Endothelial cell of umbilical vein (primary cell): ENCODE data around the gene F9. TPM values are rescaled to one million over a fixed set of nuclear protein-coding genes. Genes with fewer than 3 reads are reported as not detected.

Source experiments
- BruUV-seq: library from RNA; stranded (reverse); fragments of 400-500 nt; replicated peaks from 2 replicates; lab custom pipeline; 2021; lab: Mats Ljungman, UMichigan
- CTCF ChIA-PET: fragments of 300-600, 350-600 bp; sonication (Branson Sonifier 250); formaldehyde crosslinking; loops from one replicate; lab custom pipeline; 2021; ENCODE audit warnings: antibody characterized with exemption, inconsistent platforms; lab: Charles Lee
- POLR2A ChIA-PET: fragments of 300-600, 350-600 bp; sonication (Branson Sonifier 250); formaldehyde crosslinking; loops from one replicate; lab custom pipeline; 2021; ENCODE audit warnings: antibody characterized with exemption, inconsistent platforms; lab: Charles Lee
- DNase-seq: peaks from one replicate; pipeline ENCODE4 v3.0.0-alpha.2; 2011; ENCODE audit warnings: low read depth, low spot score
- FAIRE-seq: peaks from 2 replicates; lab custom pipeline; 2011; peaks lifted over from hg19 to GRCh38; lab: Jason Lieb, UNC
- H2AFZ ChIP-seq: 2 replicates; pipeline ENCODE4 v1.6.0; 2012; ENCODE audit warnings: low read depth, low read length, control low read depth, inconsistent platforms
- H3K27ac ChIP-seq: 2 replicates; pipeline ENCODE4 v1.5.1; 2011; ENCODE audit warnings: low read depth, mild to moderate bottlenecking, control low read depth, low read length, moderate library complexity; ENCODE audit not compliant: insufficient read depth
- H3K27me3 ChIP-seq, 2 experiments: 2 replicates each; pipeline versions ENCODE4 v1.6.0 to v1.6.1; 2011; ENCODE audit warnings: low read length in 2 of 2, mixed read lengths in 1 of 2; ENCODE audit not compliant: control insufficient read depth in 2 of 2, insufficient read depth in 2 of 2
- H3K36me3 ChIP-seq, 2 experiments: 2 replicates in 1 of 2; 3 replicates in 1 of 2; pipeline ENCODE4 v1.5.1; 2011; ENCODE audit warnings: low read length in 2 of 2, mild to moderate bottlenecking in 1 of 2, moderate library complexity in 1 of 2; ENCODE audit not compliant: control insufficient read depth in 2 of 2, insufficient read depth in 2 of 2; ENCODE audit errors: extremely low read depth in 1 of 2
- H3K4me1 ChIP-seq: 3 replicates; pipeline ENCODE4 v1.5.1; 2011; ENCODE audit warnings: mild to moderate bottlenecking, low read length; ENCODE audit not compliant: control insufficient read depth, insufficient read depth; ENCODE audit errors: extremely low read depth
- H3K4me2 ChIP-seq: 2 replicates; pipeline ENCODE4 v1.6.1; 2011; ENCODE audit warnings: low read length, control low read depth, mixed read lengths; ENCODE audit not compliant: insufficient read depth
- H3K4me3 ChIP-seq, 3 experiments: fragments of 200-600 bp in 1 of 3; sonication (generic), shearing (Covaris generic) in 1 of 3; replicated peaks in 1 of 3; 2 replicates each; pipeline ENCODE4 v1.5.1; 2011 to 2016; ENCODE audit warnings: control low read depth in 3 of 3, low read length in 3 of 3, mild to moderate bottlenecking in 2 of 3, inconsistent platforms in 1 of 3, low read depth in 1 of 3, moderate library complexity in 1 of 3; ENCODE audit not compliant: insufficient read depth in 1 of 3
- H3K79me2 ChIP-seq: 2 replicates; pipeline ENCODE4 v1.6.0; 2012; ENCODE audit warnings: low read length, inconsistent platforms; ENCODE audit not compliant: control insufficient read depth, insufficient read depth
- H3K9ac ChIP-seq: replicated peaks from 2 replicates; pipeline ENCODE3; 2011; ENCODE audit warnings: low read length, control low read depth; ENCODE audit not compliant: insufficient read depth; ENCODE audit errors: extremely low read depth
- H3K9me1 ChIP-seq: replicated peaks from 3 replicates; pipeline ENCODE4 v1.6.0; 2011; ENCODE audit warnings: mild to moderate bottlenecking, low read length; ENCODE audit not compliant: control insufficient read depth, insufficient read depth; ENCODE audit errors: extremely low read depth
- H3K9me3 ChIP-seq: replicated peaks from 2 replicates; pipeline ENCODE4 v1.5.1; 2012; ENCODE audit warnings: low read length, inconsistent platforms; ENCODE audit not compliant: control insufficient read depth, insufficient read depth
- H4K20me1 ChIP-seq: replicated peaks from 2 replicates; pipeline ENCODE3; 2011; ENCODE audit warnings: mild to moderate bottlenecking, low read length; ENCODE audit not compliant: control insufficient read depth, insufficient read depth; ENCODE audit errors: extremely low read depth
- CTCF ChIP-seq, 2 donors: IDR thresholded peaks; 1 replicate in 1 of 2; 2 replicates in 1 of 2; pipeline ENCODE4 v1.5.1; 2011; ENCODE audit warnings: low read length in 2 of 2, mild to moderate bottlenecking in 2 of 2, moderate library complexity in 2 of 2, control low read depth in 1 of 2, inconsistent platforms in 1 of 2, low read depth in 1 of 2; ENCODE audit not compliant: insufficient read depth in 1 of 2; ENCODE audit errors: extremely low read depth in 1 of 2
- EZH2 ChIP-seq: IDR thresholded peaks from 2 replicates; pipeline ENCODE4 v1.6.1; 2012; ENCODE audit warnings: borderline replicate concordance, low read depth, mild to moderate bottlenecking, moderate library complexity, low read length, inconsistent platforms; ENCODE audit not compliant: severe bottlenecking
- FOS ChIP-seq: IDR thresholded peaks from 2 replicates; pipeline ENCODE4 v1.6.1; 2011; ENCODE audit warnings: mild to moderate bottlenecking, low read length, moderate library complexity, borderline replicate concordance; ENCODE audit not compliant: insufficient read depth
- GATA2 ChIP-seq: IDR thresholded peaks from 2 replicates; pipeline ENCODE4 v1.7.0; 2011; ENCODE audit warnings: low read depth, mild to moderate bottlenecking, moderate library complexity, mixed read lengths, low read length; ENCODE audit not compliant: insufficient read length, insufficient read depth
- JUN ChIP-seq: IDR thresholded peaks from 2 replicates; pipeline ENCODE4 v1.6.1; 2011; ENCODE audit warnings: borderline replicate concordance, low read depth; ENCODE audit not compliant: insufficient read length, insufficient read depth
- MAX ChIP-seq: IDR thresholded peaks from 2 replicates; pipeline ENCODE4 v1.6.1; 2011; ENCODE audit not compliant: insufficient read depth, insufficient read length
- MYC ChIP-seq: IDR thresholded peaks from one replicate; pipeline ENCODE4 v1.6.1; 2011; ENCODE audit warnings: mild to moderate bottlenecking, low read depth, low read length
- POLR2A ChIP-seq: IDR thresholded peaks from 2 replicates; pipeline ENCODE4 v1.6.1; 2012; ENCODE audit warnings: low read depth, mild to moderate bottlenecking, control low read depth, low read length
- POLR2AphosphoS5 ChIP-seq: IDR thresholded peaks from 2 replicates; pipeline ENCODE4 v1.6.1; 2012; ENCODE audit warnings: low read depth, mild to moderate bottlenecking, control low read depth, low read length, moderate library complexity; ENCODE audit not compliant: insufficient read depth
- dilution Hi-C: fragments of 300-500 bp; cut with MboI; formaldehyde crosslinking; loops from one replicate; pipeline ENCODE4 v1.15.0; 2019; ENCODE audit warnings: low sequenced_read_pairs; ENCODE audit not compliant: extremely low pct_ligation_motif_present
- intact Hi-C: fragments of 100-400 bp; cut with micrococcal nuclease; formaldehyde crosslinking; loops from one replicate; pipeline ENCODE4 v1.10.0; 2022
- polyA plus RNA-seq, 4 experiments: library from polyadenylated mRNA; depleted of rRNA in 3 of 4; stranded (reverse) in 3 of 4; unstranded in 1 of 4; fragments of >200 nt; gene quantifications; 2 replicates each; pipeline versions ENCODE4 v1.2.1 to v1.2.3, GENCODE V29; 2011 to 2012; ENCODE audit warnings: missing spikeins in 1 of 4
- total RNA-seq: library from RNA; stranded (reverse); gene quantifications from 2 replicates; pipeline ENCODE4 v1.2.3, GENCODE V29; 2021

F9 gene
- total and polyA plus RNA-seq, 2 donors (not counting 3 experiments of a cell fraction or from before 2014, with no cell fraction given): not detected

- H3K4me2 ChIP-seq: no peak overlapping the region
- H3K4me1 ChIP-seq: no peaks in the 10 kb centered on the region
- no peak overlapping the region for H3K27ac ChIP-seq
- no peaks in the 10 kb centered on the region for H3K9me3 ChIP-seq
- H3K79me2 ChIP-seq: no peaks in the 10 kb centered on the region
- no peaks in the 10 kb centered on the region for H4K20me1 ChIP-seq
- H3K36me3 ChIP-seq: no peaks in the 10 kb centered on the region
- intact Hi-C loops: no loop called here
- BruUV-seq: no TSS peak
- no peaks in the 10 kb centered on the region for H3K9me1 ChIP-seq
- H3K27me3 ChIP-seq: no peaks in the 10 kb centered on the region
- no peak overlapping the region for H2AFZ ChIP-seq
- TF ChIP-seq MAX (no peak), JUN (no peak)
- DNase-seq (no peak), FAIRE-seq (no peak)
- H3K9ac ChIP-seq: no peak overlapping the region
- dilution Hi-C loops: no loop called here
- no peak overlapping the region for H3K4me3 ChIP-seq
- ChIA-PET POLR2A (no interaction called here), CTCF (no interaction called here)
Measured at GRCh38 chrX:139543920-139544319, 13.4 kb downstream of the F9 start.

- ChIA-PET CTCF (no interaction called here), POLR2A (no interaction called here)
- no TSS peak for BruUV-seq
- Histone ChIP-seq H2AFZ (no peak overlapping the region), H3K9me1 (no peaks in the 10 kb centered on the region), H3K4me2 (no peak overlapping the region), H3K4me1 (no peaks in the 10 kb centered on the region), H3K79me2 (no peaks in the 10 kb centered on the region), H3K4me3 (no peak overlapping the region), H3K9me3 (no peaks in the 10 kb centered on the region), H3K36me3 (no peaks in the 10 kb centered on the region), H4K20me1 (no peaks in the 10 kb centered on the region), H3K9ac (no peak overlapping the region), H3K27me3 (no peaks in the 10 kb centered on the region), H3K27ac (no peak overlapping the region)
- DNase-seq (no peak), FAIRE-seq (no peak)
- intact Hi-C loops (no loop called here), dilution Hi-C loops (no loop called here)
- no peak for TF ChIP-seq POLR2AphosphoS5
- no peak for TF ChIP-seq FOS
- no peak for TF ChIP-seq JUN
- no peak for TF ChIP-seq CTCF (IDR thresholded peaks at IDR 0.05; ENCODE audit: extremely low read depth in 1 of 2, insufficient read depth in 1 of 2, low read depth in 1 of 2, low read length in 2 of 2)
- TF ChIP-seq POLR2A: no peak
- TF ChIP-seq MYC: no peak
- TF ChIP-seq GATA2: no peak
- TF ChIP-seq MAX: no peak
- no peak for TF ChIP-seq EZH2
Measured at GRCh38 chrX:139544591-139544990, 14.1 kb downstream of the F9 start.
